Esophagus squamous epithelium (tissue), 4 donors: Measurements from ENCODE around the gene SPEN.

Experiments used
- POLR2A ChIP-seq, 4 donors: fragments of 450-650 bp; IDR thresholded peaks; one replicate each; pipeline ENCODE4 v1.6.1; 2017; ENCODE audit warnings: antibody characterized with exemption in 4 of 4, mild to moderate bottlenecking in 4 of 4, moderate library complexity in 3 of 4
- TF ChIP-seq, protein P1 (sequence below), 6 experiments: fragments of 450-650 bp in 4 of 6; fragments of 200-600 bp in 2 of 6; sonication (generic) in 2 of 6; IDR thresholded peaks; one replicate each; pipeline ENCODE4 v1.5.1; 2016 to 2019; ENCODE audit warnings: antibody characterized with exemption in 6 of 6, mild to moderate bottlenecking in 4 of 6, moderate library complexity in 4 of 6

DNA sequence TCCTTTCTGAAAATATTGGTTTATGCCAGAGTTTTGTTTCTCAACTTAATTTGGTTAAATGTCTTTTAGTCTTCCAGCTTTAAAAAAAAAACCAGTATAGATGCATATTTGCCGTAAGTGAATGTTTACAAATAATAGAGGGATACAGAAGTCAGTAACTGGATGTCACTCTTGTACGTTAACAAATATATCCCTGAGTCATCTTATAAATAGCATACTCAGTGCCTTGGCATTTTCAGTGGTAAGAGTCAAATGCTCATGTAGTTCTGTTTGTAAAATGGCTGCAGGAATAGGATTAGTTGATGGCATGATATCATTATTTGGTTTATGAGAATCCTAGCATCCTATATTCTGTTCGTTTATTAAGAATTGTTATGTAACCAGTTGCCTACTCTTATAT is 55.4 kb downstream of the SPEN start:
- TF ChIP-seq POLR2A (IDR thresholded peaks at IDR 0.05), result no peak
- TF ChIP-seq, protein P1, sequence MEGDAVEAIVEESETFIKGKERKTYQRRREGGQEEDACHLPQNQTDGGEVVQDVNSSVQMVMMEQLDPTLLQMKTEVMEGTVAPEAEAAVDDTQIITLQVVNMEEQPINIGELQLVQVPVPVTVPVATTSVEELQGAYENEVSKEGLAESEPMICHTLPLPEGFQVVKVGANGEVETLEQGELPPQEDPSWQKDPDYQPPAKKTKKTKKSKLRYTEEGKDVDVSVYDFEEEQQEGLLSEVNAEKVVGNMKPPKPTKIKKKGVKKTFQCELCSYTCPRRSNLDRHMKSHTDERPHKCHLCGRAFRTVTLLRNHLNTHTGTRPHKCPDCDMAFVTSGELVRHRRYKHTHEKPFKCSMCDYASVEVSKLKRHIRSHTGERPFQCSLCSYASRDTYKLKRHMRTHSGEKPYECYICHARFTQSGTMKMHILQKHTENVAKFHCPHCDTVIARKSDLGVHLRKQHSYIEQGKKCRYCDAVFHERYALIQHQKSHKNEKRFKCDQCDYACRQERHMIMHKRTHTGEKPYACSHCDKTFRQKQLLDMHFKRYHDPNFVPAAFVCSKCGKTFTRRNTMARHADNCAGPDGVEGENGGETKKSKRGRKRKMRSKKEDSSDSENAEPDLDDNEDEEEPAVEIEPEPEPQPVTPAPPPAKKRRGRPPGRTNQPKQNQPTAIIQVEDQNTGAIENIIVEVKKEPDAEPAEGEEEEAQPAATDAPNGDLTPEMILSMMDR (IDR thresholded peaks at IDR 0.05), result no peak
